SK-N-MC (cell line): Measurements from ENCODE around the gene TRAF3IP3.

Source experiments
- EZH2 ChIP-seq: fragments of 200-600 bp; sonication (generic); IDR thresholded peaks from one replicate; pipeline ENCODE4 v1.6.1; 2017; ENCODE audit warnings: antibody characterized with exemption
- FOXP2 ChIP-seq: optimal IDR thresholded peaks from 2 replicates; pipeline ENCODE3; 2011; ENCODE audit warnings: mild to moderate bottlenecking, moderate library complexity; ENCODE audit not compliant: insufficient read depth; ENCODE audit errors: extremely low read length, control extremely low read depth
- POLR2AphosphoS5 ChIP-seq: IDR thresholded peaks from 2 replicates; pipeline ENCODE4 v1.6.1; 2012; ENCODE audit warnings: mild to moderate bottlenecking, low read depth, low read length, borderline replicate concordance

- TF ChIP-seq EZH2 (no peak), POLR2AphosphoS5 (no peak), FOXP2 (no peak)
Measured at GRCh38 chr1:209727286-209727685, 28.6 kb upstream of the TRAF3IP3 start.
